GM18870 (cell line): ENCODE measurements around the gene KCNA1.

Source experiments
- ATAC-seq: cut with Tn5 transposase; IDR thresholded peaks from one replicate; pipeline ENCODE4 v1.9.1; 2021; ENCODE audit warnings: moderate library complexity; ENCODE audit not compliant: unreplicated experiment

The KCNA1 gene

DNA sequence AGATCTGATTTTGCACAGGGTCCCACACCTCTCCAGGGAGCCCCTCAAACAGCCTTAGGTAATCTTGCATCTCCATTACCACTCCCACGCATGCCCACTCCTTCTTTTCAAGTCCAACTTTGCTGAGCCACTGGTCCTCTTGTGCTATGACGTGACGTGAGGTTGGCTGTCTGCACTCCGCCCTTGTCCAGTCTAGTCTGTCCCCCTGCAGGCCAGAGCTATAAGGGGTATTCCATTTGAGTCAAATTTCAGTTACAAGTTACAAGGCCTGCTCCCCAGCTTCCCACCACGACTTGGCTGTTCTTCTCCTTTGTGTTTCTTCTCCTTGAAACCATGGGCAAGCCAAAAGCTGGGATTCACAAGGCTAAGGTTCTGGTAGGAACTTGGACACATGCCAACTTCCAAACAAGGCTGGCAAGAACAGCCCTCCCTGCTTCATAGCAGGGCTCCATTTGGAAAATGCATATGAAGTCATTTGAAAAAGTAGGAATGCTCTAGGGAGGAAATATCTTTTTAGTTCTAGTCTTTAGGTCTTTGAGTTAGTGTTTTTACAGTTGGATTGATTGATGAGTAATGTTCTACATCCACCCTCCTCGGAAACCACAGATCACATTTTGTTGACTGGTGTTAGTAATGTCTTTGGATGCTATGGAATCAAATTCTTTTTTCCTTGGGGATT is 49.1 kb downstream of the KCNA1 start:
- no peak for ATAC-seq

DNA sequence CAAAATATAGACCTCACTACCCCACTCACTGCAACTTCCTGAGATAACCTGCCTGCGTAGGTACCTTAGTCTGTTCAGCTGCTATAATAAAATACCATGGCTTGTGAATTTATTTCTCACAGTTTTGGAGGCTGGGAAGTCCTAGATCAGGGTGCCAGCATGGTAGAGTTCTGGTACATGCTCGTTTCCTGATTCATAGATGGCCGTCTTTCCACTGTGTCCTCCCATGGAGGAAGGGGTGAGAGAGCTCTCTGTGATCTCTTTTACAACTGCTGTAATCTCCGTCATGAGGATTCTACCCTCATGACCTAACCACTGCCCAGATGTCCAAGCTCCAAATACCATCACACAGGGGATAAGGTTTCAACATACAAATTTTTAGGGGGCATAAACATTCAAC is 49.7 kb downstream of the KCNA1 start:
- no peak for ATAC-seq

DNA sequence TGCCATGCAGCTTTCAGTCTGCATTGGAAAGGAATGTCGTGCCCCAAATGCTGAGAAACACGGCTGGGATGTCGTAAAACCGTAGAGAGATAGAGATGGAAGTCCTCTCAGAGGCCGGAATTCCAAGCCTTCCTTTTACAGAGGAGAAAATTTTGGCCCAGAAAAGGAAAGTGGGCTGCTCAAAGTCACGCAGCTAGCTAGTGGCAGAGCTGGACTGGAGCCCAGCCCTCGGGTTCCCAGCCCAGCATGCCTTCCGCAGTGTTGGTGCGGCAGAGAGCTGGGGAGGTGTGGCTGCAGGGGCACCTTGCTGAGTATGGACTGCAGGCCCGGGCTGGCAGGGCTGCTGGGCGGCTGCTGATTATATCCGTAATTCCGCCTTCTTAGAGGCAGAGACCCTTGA is 50.3 kb downstream of the KCNA1 start:
- no peak for ATAC-seq

DNA sequence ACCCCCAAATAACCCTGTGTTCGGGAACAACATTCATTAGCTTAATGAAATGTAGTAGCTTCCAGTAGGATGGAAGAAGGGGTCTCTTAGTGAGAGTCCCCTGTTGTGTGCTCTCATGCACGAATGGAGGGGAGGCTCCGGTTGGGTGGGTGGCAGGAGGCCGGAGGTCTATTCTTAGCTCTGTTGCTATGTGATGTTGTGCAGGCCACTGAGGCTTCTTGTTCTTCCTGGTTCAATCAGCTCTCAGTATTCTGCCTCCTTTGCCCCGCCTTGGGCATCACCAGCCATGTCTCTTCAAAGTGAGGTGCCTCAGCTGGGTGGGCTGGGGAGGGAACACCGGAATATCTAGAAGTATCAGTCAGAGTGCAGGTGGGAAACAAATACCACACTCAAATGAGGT is 50.8 kb downstream of the KCNA1 start:
- ATAC-seq = no peak

DNA sequence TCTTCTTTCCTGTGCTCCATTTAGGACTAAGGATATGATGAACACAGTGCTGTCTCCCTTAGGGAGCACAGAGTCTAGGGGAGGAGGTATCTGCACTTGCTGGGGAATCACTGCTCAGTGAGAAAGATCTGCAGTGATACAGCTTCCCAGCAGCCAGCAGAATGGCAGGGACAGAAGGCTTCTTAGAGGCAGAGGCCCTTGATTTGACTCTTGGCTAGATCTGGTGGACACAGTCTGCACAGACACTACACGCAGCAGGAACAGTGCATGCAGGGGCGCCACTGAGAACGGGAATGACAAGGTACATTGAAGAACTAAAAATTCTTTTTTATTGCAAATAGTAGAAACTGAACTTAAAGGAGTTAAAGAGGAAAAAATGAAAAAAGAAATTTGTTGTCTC is 51.6 kb downstream of the KCNA1 start:
- ATAC-seq = no peak

DNA sequence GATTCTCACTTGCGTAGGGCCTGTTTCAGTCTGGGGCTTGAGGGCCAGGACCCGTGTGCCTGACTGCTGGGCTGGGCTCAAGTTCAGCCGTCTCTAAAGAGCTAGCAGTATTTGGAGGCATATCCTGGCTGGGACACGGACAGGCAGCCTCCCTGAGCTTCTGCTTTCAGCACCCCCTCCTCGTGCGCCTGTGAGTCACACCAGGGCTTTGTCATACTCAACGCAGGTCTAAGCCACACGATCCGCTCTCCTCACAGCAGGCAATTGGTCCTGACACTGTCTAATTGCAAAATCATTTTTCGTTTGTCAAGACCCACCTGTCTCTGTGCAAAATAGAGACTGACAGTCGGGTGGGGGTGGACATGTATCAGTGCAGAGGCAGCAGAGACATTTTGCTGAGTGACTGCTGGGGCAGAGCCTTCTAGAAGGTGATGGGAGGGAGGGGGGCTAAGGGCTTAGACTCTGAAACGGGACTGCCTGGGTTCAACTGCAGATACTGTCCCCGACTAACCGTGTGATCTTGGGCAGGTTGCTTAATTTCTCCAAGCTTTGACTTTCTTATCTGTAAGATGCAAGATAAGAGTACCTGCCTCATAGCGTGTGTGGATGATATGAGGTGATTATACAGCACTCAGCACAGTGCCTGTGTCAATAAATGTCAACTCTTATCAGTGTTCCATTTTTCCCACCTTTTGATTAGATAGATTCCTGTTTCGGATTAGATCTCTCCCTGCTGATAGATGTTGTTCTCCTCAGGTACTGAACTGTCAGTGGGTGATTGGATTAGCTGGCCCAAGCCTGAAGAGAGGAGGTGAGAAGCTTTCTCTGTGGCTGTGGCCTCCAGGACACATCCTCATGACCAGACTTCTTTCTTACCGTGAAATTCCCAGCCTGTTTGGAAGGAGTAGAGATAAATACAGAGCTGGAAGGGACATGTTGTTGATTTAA is 53.1 kb downstream of the KCNA1 start:
- ATAC-seq = no peak
